ENCODE results near the gene SCRN2. TPM values are rescaled to one million over a fixed set of nuclear protein-coding genes. Genes with fewer than 3 reads are reported as not detected.
A peak's percentile ranks its signal among the peaks of the same experiment; 100 is the strongest.

The SCRN2 gene
- total and polyA plus RNA-seq, 2 experiments from 2014 or later, result 40.6 to 45.5 TPM

DNA sequence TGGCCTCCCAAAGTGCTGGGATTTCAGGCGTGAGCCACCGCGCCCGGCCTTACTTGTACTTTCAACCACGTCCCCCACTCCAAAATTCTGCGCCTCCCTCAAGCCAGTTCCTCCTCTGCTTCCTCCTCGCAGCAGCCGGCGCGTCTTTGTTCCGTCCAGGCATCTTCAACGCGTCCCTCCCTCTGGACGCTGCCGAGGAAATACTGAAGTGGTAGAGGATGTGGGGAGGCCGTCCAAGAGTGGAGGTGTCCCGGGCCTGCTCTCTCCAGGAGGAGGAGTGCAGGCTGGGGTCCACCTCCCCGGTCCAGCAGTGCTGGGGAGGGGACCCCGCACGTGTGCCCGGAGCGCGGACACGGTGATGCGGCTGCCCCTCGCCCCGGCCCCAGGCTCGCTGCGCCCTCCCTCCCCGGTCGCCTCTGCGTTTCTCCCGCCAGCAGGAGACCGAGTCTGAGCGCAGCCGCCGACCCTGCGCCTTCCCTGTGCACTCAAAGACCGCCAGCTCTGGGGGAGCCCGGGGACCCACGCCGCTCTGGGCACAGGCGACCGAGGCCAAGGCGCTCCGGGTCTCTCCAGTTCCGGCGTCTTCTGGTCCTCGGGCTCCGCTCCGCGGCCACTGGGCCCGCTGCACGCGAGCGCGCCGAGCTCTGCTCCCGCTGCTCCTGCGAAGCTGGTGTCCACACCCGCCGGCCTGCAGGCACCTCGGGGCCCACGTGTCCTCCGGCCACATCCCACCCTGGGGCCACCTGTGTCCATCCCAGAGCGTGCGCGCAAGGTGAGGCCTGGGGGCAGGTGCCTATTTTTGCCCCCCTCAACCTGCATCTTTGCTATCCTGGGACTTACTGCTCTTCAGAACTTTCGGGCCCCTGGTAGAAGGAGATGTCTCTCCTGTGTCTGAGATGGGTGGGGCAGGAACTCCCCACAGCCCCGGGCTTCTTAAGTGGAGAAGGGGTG lies 51.2 kb downstream of the SCRN2 start:
- H2AFZ ChIP-seq, result peak overlapping the region; percentile 100
- no peak overlapping the region for H3K27ac ChIP-seq (ENCODE audit: low read depth)
- 0 out of 2 replicates have a peak, but pooled peaks cover 4% of the 10 kb centered on the region for H3F3A ChIP-seq (replicated peaks; ENCODE audit: low read depth)
- peak overlapping the region; percentile 86 for H3K4me3 Mint-ChIP-seq
- peak overlapping the region; percentile 92 for H3K4me2 ChIP-seq
- peaks cover 30% of the 10 kb centered on the region for H3K27me3 Mint-ChIP-seq (ENCODE audit: insufficient read depth, low read depth, poor library complexity)
- H3K27ac Mint-ChIP-seq, result no peak overlapping the region
- TF ChIP-seq EZH2phosphoT487 (IDR thresholded peaks at IDR 0.05; ENCODE audit: unreplicated experiment) (no peak), EZH2 (IDR thresholded peaks at IDR 0.05; ENCODE audit: low read depth, unreplicated experiment) (peak; percentile 41), ZNF114 (CRISPR knock-in tag; IDR thresholded peaks at IDR 0.05) (no peak), STAT1 (IDR thresholded peaks at IDR 0.05; ENCODE audit: unreplicated experiment) (no peak), CTCF (conservative IDR thresholded peaks at IDR 0.05; ENCODE audit: low read depth in 2 of 2) (peak; percentile 25 to 61), ZNF331 (CRISPR knock-in tag; IDR thresholded peaks at IDR 0.05; ENCODE audit: low read depth) (no peak), JUNB (IDR thresholded peaks at IDR 0.05; ENCODE audit: unreplicated experiment) (no peak), POLR2AphosphoS5 (IDR thresholded peaks at IDR 0.05; ENCODE audit: low read depth) (no peak), REST (IDR thresholded peaks at IDR 0.05; ENCODE audit: unreplicated experiment) (no peak), CREB1 (CRISPR knock-in tag; IDR thresholded peaks at IDR 0.05; ENCODE audit: low read depth) (no peak), NANOG (IDR thresholded peaks at IDR 0.05; ENCODE audit: borderline replicate concordance) (no peak)
- TF ChIP-seq, protein P1, sequence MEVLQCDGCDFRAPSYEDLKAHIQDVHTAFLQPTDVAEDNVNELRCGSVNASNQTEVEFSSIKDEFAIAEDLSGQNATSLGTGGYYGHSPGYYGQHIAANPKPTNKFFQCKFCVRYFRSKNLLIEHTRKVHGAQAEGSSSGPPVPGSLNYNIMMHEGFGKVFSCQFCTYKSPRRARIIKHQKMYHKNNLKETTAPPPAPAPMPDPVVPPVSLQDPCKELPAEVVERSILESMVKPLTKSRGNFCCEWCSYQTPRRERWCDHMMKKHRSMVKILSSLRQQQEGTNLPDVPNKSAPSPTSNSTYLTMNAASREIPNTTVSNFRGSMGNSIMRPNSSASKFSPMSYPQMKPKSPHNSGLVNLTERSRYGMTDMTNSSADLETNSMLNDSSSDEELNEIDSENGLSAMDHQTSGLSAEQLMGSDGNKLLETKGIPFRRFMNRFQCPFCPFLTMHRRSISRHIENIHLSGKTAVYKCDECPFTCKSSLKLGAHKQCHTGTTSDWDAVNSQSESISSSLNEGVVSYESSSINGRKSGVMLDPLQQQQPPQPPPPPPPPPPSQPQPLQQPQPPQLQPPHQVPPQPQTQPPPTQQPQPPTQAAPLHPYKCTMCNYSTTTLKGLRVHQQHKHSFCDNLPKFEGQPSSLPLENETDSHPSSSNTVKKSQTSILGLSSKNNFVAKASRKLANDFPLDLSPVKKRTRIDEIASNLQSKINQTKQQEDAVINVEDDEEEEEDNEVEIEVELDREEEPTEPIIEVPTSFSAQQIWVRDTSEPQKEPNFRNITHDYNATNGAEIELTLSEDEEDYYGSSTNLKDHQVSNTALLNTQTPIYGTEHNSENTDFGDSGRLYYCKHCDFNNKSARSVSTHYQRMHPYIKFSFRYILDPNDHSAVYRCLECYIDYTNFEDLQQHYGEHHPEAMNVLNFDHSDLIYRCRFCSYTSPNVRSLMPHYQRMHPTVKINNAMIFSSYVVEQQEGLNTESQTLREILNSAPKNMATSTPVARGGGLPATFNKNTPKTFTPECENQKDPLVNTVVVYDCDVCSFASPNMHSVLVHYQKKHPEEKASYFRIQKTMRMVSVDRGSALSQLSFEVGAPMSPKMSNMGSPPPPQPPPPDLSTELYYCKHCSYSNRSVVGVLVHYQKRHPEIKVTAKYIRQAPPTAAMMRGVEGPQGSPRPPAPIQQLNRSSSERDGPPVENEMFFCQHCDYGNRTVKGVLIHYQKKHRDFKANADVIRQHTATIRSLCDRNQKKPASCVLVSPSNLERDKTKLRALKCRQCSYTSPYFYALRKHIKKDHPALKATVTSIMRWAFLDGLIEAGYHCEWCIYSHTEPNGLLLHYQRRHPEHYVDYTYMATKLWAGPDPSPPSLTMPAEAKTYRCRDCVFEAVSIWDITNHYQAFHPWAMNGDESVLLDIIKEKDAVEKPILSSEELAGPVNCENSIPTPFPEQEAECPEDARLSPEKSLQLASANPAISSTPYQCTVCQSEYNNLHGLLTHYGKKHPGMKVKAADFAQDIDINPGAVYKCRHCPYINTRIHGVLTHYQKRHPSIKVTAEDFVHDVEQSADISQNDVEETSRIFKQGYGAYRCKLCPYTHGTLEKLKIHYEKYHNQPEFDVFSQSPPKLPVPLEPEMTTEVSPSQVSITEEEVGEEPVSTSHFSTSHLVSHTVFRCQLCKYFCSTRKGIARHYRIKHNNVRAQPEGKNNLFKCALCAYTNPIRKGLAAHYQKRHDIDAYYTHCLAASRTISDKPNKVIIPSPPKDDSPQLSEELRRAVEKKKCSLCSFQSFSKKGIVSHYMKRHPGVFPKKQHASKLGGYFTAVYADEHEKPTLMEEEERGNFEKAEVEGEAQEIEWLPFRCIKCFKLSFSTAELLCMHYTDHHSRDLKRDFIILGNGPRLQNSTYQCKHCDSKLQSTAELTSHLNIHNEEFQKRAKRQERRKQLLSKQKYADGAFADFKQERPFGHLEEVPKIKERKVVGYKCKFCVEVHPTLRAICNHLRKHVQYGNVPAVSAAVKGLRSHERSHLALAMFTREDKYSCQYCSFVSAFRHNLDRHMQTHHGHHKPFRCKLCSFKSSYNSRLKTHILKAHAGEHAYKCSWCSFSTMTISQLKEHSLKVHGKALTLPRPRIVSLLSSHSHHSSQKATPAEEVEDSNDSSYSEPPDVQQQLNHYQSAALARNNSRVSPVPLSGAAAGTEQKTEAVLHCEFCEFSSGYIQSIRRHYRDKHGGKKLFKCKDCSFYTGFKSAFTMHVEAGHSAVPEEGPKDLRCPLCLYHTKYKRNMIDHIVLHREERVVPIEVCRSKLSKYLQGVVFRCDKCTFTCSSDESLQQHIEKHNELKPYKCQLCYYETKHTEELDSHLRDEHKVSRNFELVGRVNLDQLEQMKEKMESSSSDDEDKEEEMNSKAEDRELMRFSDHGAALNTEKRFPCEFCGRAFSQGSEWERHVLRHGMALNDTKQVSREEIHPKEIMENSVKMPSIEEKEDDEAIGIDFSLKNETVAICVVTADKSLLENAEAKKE (CRISPR knock-in tag; IDR thresholded peaks at IDR 0.05), result no peak
- TF ChIP-seq, protein P2, sequence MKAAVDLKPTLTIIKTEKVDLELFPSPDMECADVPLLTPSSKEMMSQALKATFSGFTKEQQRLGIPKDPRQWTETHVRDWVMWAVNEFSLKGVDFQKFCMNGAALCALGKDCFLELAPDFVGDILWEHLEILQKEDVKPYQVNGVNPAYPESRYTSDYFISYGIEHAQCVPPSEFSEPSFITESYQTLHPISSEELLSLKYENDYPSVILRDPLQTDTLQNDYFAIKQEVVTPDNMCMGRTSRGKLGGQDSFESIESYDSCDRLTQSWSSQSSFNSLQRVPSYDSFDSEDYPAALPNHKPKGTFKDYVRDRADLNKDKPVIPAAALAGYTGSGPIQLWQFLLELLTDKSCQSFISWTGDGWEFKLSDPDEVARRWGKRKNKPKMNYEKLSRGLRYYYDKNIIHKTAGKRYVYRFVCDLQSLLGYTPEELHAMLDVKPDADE (IDR thresholded peaks at IDR 0.05), result no peak
- peak; percentile 95 for ATAC-seq
- no peaks in the 10 kb centered on the region for H3K9me2 ChIP-seq (ENCODE audit: insufficient read depth)
- H3K36me3 Mint-ChIP-seq (ENCODE audit: low read depth), result no peaks in the 10 kb centered on the region; the same call in 2 of the 3 replicates
- peaks cover 67% of the 10 kb centered on the region for H3K27me3 ChIP-seq (ENCODE audit: insufficient read depth)
- DNase-seq (ENCODE audit: low spot score), result peak; percentile 80
- H3K36me3 ChIP-seq (ENCODE audit: insufficient read depth), result no peaks in the 10 kb centered on the region
- H3K79me2 ChIP-seq (replicated peaks; ENCODE audit: insufficient read depth), result no peaks in the 10 kb centered on the region
- peaks cover 4% of the 10 kb centered on the region; the same call in 2 of the 3 replicates for H3K4me1 Mint-ChIP-seq
- H3K4me1 ChIP-seq (ENCODE audit: insufficient read depth), result 0 out of 2 replicates have a peak, but pooled peaks cover 4% of the 10 kb centered on the region
- H3K4me3 ChIP-seq, result peak overlapping the region; percentile 81
- H4K20me1 ChIP-seq (replicated peaks; ENCODE audit: insufficient read depth), result no peaks in the 10 kb centered on the region
- no peaks in the 10 kb centered on the region for H3K9me3 Mint-ChIP-seq
